Liver (tissue), 9 donors: ENCODE data around the gene METAP2. TPM values are rescaled to one million over a fixed set of nuclear protein-coding genes. Genes with fewer than 3 reads are reported as not detected.
"Not testable (repeated sequence)": the region's sequence is repeated elsewhere in the genome, so short reads cannot be mapped to it uniquely, and the experiment has no call there.

ENCODE experiments used
- DNase-seq: peaks from one replicate; pipeline ENCODE4 v3.0.0-alpha.2; 2017; ENCODE audit warnings: low spot score
- H3K27ac ChIP-seq, 2 donors: one replicate each; pipeline ENCODE4 v1.7.0; 2013; ENCODE audit warnings: inconsistent platforms in 2 of 2, low read length in 2 of 2, control low read depth in 1 of 2, low read depth in 1 of 2, mild to moderate bottlenecking in 1 of 2
- H3K27me3 ChIP-seq, 4 donors: one replicate each; pipeline versions ENCODE4 v1.6.1 to v1.7.0; 2013; ENCODE audit warnings: low read length in 3 of 4, inconsistent platforms in 1 of 4, mild to moderate bottlenecking in 1 of 4, moderate library complexity in 1 of 4; ENCODE audit not compliant: control insufficient read depth in 4 of 4, insufficient read depth in 4 of 4
- H3K36me3 ChIP-seq, 4 donors: one replicate each; pipeline versions ENCODE4 v1.6.1 to v1.7.0; 2013; ENCODE audit warnings: low read length in 3 of 4, mild to moderate bottlenecking in 3 of 4, low read depth in 1 of 4, moderate library complexity in 1 of 4; ENCODE audit not compliant: control insufficient read depth in 4 of 4, insufficient read depth in 3 of 4
- H3K4me1 ChIP-seq, 4 donors: one replicate each; pipeline versions ENCODE4 v1.6.1 to v1.7.0; 2013; ENCODE audit warnings: low read length in 3 of 4, mild to moderate bottlenecking in 3 of 4, moderate library complexity in 1 of 4; ENCODE audit not compliant: control insufficient read depth in 4 of 4, insufficient read depth in 4 of 4
- H3K4me3 ChIP-seq, 3 donors: one replicate each; pipeline versions ENCODE4 v1.6.1 to v1.7.0; 2013; ENCODE audit warnings: low read length in 3 of 3, control low read depth in 1 of 3, low read depth in 1 of 3, mild to moderate bottlenecking in 1 of 3
- H3K9ac ChIP-seq, 2 donors: one replicate each; pipeline ENCODE4 v1.7.0; 2013; ENCODE audit warnings: low read length in 2 of 2, mild to moderate bottlenecking in 2 of 2, moderate library complexity in 2 of 2, control low read depth in 1 of 2, low read depth in 1 of 2
- H3K9me3 ChIP-seq, 4 donors: one replicate each; pipeline versions ENCODE4 v1.6.1 to v1.7.0; 2013; ENCODE audit warnings: low read length in 3 of 4; ENCODE audit not compliant: control insufficient read depth in 4 of 4
- EGR1 ChIP-seq, 2 donors: IDR thresholded peaks; 2 replicates each; pipeline ENCODE4 v1.6.1; 2016 to 2018; ENCODE audit warnings: antibody characterized with exemption in 2 of 2, low read depth in 2 of 2
- FOXA1 ChIP-seq: IDR thresholded peaks from 2 replicates; pipeline ENCODE4 v1.6.1; 2016; ENCODE audit warnings: antibody characterized with exemption
- FOXA2 ChIP-seq: IDR thresholded peaks from 2 replicates; pipeline ENCODE4 v1.6.1; 2016; ENCODE audit warnings: antibody characterized with exemption
- HNF4A ChIP-seq, 2 donors: conservative IDR thresholded peaks; 2 replicates each; pipeline ENCODE4 v1.6.1; 2016; ENCODE audit warnings: antibody characterized with exemption in 2 of 2, mild to moderate bottlenecking in 2 of 2
- HNF4G ChIP-seq: IDR thresholded peaks from 2 replicates; pipeline ENCODE4 v1.6.1; 2016; ENCODE audit warnings: antibody characterized with exemption
- JUND ChIP-seq, 2 donors: IDR thresholded peaks; 2 replicates each; pipeline ENCODE4 v1.6.1; 2016; ENCODE audit warnings: antibody characterized with exemption in 2 of 2
- RAD21 ChIP-seq, 2 donors: IDR thresholded peaks; 2 replicates each; pipeline ENCODE4 v1.6.1; 2016; ENCODE audit warnings: antibody characterized with exemption in 2 of 2, mild to moderate bottlenecking in 2 of 2
- RXRA ChIP-seq, 2 donors: IDR thresholded peaks; 2 replicates each; pipeline ENCODE4 v1.6.1; 2017 to 2018; ENCODE audit warnings: antibody characterized with exemption in 2 of 2, mild to moderate bottlenecking in 1 of 2
- SP1 ChIP-seq: IDR thresholded peaks from 2 replicates; pipeline ENCODE4 v1.6.1; 2018; ENCODE audit warnings: antibody characterized with exemption, mild to moderate bottlenecking
- YY1 ChIP-seq: IDR thresholded peaks from 2 replicates; pipeline ENCODE4 v1.6.1; 2016; ENCODE audit warnings: antibody characterized with exemption, mild to moderate bottlenecking
- whole genome bisulfite sequencing: extraction: QIAGEN DNeasy Blood & Tissue Kit; methylation state at CpG from one replicate; pipeline ENCODE4 v1.1.7; 2013; 5-methylcytosine and 5-hydroxymethylcytosine counted together
- polyA plus RNA-seq, 2 donors: library from polyadenylated mRNA; stranded (reverse) in 1 of 2; unstranded in 1 of 2; fragments of 200-250 nt in 1 of 2; fragments of >200 nt in 1 of 2; fragmentation: Nextera tagmentation in 1 of 2; extraction: Ambion mirVana in 1 of 2; gene quantifications; one replicate each; pipeline versions ENCODE4 v1.2.1 to v1.2.3, GENCODE V29; 2013 to 2015
- total RNA-seq, 2 donors: library from RNA; depleted of rRNA; stranded (reverse); fragments of >200 nt; gene quantifications; one replicate each; pipeline ENCODE4 v1.2.3, GENCODE V29; 2014
- TF ChIP-seq, protein P1 (sequence below): IDR thresholded peaks from 2 replicates; pipeline ENCODE4 v1.6.1; 2016; ENCODE audit warnings: antibody characterized with exemption
- TF ChIP-seq, protein P2 (sequence below): IDR thresholded peaks from 2 replicates; pipeline ENCODE4 v1.6.1; 2016; ENCODE audit warnings: antibody characterized with exemption, mild to moderate bottlenecking
- TF ChIP-seq, protein P3 (sequence below): fragments of 150-350 bp; IDR thresholded peaks from 2 replicates; pipeline ENCODE4 v1.5.1; 2017; ENCODE audit warnings: improper control_type of control experiment, low read depth, low read length; ENCODE audit not compliant: missing input control
- donor health status: healthy.
- donor health status: healthy.
- donor health status: healthy.
- donor health status: healthy.
- donor health status: healthy.

METAP2 gene
- total and polyA plus RNA-seq, 4 donors: 31.2 to 45.7 (median 35.7) TPM

DNA sequence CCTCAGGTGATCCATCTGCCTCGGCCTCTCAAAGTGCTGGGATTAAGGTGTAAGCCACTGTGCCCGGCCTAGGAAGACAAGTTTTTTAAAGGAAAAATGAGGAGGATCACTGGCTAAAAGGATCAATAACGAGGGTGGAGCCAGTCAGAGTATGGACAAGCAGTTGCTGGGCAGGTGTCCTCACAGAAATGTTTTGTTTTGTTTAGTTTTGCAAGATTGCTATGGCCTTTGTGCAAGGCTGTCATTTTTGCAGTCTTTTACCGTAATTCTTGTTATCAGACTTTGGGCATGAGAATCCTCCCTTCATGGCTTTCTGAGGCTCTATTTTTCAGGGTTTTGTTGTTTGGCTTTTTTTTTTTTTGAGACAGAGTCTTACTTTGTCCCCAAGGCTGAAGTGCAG lies 11.9 kb upstream of the METAP2 start:
- WGBS: 29% methylated on average over 4 of the region's 4 CpGs
- Histone ChIP-seq H3K4me1 (peaks cover 12 to 21% (median 20%) of the 10 kb centered on the region in 4 donors), H3K27me3 (no peaks in the 10 kb centered on the region), H3K27ac (peak overlapping the region; percentile 43 to 75), H3K36me3 (no peaks in the 10 kb centered on the region), H3K9me3 (peaks cover 0 to 8% (median 5%) of the 10 kb centered on the region in 4 donors), H3K4me3 (peak overlapping the region in 1 of 3 donors; percentile 22), H3K9ac (no peak overlapping the region)
- DNase-seq: no peak
- TF ChIP-seq, protein P1, sequence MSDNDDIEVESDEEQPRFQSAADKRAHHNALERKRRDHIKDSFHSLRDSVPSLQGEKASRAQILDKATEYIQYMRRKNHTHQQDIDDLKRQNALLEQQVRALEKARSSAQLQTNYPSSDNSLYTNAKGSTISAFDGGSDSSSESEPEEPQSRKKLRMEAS: peak; percentile 38
- TF ChIP-seq HNF4G: peak; percentile 38
- TF ChIP-seq FOXA2: no peak
- TF ChIP-seq RXRA (IDR thresholded peaks at IDR 0.05): peak; percentile 43 to 67
- TF ChIP-seq YY1: peak; percentile 85
- TF ChIP-seq RAD21 (IDR thresholded peaks at IDR 0.05): peak; percentile 8 to 34
- TF ChIP-seq HNF4A (conservative IDR thresholded peaks at IDR 0.05): peak; percentile 71 to 74
- peak; percentile 64 for TF ChIP-seq SP1
- TF ChIP-seq EGR1 (IDR thresholded peaks at IDR 0.05; ENCODE audit: low read depth in 2 of 2): no peak

DNA sequence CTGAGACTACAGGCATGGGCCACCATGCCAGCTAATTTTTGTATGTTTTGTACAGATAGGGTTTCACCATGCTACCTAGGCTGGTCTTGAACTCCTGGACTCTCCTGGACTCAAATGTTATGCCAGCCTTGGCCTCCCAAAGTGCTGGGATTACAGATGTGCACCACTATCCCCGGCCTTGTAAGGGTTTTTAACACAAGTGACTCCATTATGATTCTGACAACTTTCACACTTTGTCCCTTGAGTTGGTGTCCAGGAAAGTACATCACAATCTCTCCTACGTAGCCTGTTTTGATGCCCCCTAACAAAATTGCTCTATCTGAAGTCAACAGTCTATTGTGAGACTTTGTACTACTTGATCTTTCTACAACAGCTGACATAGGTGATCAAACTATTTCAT lies 11.4 kb upstream of the METAP2 start:
- Histone ChIP-seq H3K27ac (peak overlapping the region; percentile 43 to 75), H3K4me3 (no peak overlapping the region), H3K9ac (no peak overlapping the region), H3K9me3 (peaks cover 0 to 8% (median 5%) of the 10 kb centered on the region in 4 donors), H3K36me3 (no peaks in the 10 kb centered on the region), H3K27me3 (no peaks in the 10 kb centered on the region), H3K4me1 (peaks cover 12 to 21% (median 20%) of the 10 kb centered on the region in 4 donors)
- no peak for DNase-seq
- WGBS: 84% methylated on average over 2 of the region's 2 CpGs
- peak in 1 of 2 donors; percentile 9 for TF ChIP-seq HNF4A (conservative IDR thresholded peaks at IDR 0.05)
- no peak for TF ChIP-seq JUND (IDR thresholded peaks at IDR 0.05)
- TF ChIP-seq, protein P2, sequence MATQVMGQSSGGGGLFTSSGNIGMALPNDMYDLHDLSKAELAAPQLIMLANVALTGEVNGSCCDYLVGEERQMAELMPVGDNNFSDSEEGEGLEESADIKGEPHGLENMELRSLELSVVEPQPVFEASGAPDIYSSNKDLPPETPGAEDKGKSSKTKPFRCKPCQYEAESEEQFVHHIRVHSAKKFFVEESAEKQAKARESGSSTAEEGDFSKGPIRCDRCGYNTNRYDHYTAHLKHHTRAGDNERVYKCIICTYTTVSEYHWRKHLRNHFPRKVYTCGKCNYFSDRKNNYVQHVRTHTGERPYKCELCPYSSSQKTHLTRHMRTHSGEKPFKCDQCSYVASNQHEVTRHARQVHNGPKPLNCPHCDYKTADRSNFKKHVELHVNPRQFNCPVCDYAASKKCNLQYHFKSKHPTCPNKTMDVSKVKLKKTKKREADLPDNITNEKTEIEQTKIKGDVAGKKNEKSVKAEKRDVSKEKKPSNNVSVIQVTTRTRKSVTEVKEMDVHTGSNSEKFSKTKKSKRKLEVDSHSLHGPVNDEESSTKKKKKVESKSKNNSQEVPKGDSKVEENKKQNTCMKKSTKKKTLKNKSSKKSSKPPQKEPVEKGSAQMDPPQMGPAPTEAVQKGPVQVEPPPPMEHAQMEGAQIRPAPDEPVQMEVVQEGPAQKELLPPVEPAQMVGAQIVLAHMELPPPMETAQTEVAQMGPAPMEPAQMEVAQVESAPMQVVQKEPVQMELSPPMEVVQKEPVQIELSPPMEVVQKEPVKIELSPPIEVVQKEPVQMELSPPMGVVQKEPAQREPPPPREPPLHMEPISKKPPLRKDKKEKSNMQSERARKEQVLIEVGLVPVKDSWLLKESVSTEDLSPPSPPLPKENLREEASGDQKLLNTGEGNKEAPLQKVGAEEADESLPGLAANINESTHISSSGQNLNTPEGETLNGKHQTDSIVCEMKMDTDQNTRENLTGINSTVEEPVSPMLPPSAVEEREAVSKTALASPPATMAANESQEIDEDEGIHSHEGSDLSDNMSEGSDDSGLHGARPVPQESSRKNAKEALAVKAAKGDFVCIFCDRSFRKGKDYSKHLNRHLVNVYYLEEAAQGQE: no peak

DNA sequence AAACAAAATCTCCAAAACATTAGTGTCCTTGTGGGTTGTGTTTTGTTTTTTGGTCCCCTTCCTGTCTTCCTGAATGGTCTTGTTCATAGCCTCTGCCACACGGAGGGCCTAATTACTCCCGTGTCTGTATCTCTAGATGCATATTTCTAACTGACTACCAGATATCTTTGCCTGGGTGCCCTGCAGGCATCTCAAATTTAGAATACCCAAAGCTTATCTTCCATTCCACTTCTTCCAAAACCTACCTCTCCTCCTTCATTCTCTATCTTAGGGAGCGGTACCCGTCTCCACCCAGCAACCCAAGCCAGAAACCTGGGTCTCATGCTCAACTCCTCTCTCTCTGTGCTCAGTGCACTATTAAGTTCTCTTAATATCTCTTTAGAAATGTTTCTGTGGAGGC lies 10.9 kb upstream of the METAP2 start:
- no peak for TF ChIP-seq YY1
- TF ChIP-seq, protein P3, sequence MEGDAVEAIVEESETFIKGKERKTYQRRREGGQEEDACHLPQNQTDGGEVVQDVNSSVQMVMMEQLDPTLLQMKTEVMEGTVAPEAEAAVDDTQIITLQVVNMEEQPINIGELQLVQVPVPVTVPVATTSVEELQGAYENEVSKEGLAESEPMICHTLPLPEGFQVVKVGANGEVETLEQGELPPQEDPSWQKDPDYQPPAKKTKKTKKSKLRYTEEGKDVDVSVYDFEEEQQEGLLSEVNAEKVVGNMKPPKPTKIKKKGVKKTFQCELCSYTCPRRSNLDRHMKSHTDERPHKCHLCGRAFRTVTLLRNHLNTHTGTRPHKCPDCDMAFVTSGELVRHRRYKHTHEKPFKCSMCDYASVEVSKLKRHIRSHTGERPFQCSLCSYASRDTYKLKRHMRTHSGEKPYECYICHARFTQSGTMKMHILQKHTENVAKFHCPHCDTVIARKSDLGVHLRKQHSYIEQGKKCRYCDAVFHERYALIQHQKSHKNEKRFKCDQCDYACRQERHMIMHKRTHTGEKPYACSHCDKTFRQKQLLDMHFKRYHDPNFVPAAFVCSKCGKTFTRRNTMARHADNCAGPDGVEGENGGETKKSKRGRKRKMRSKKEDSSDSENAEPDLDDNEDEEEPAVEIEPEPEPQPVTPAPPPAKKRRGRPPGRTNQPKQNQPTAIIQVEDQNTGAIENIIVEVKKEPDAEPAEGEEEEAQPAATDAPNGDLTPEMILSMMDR: no peak
- TF ChIP-seq, protein P2: no peak
- no peak for TF ChIP-seq FOXA1
- no peak for TF ChIP-seq HNF4A (conservative IDR thresholded peaks at IDR 0.05)
- no peak for TF ChIP-seq FOXA2
- TF ChIP-seq RXRA (IDR thresholded peaks at IDR 0.05): no peak
- Histone ChIP-seq H3K27me3 (no peaks in the 10 kb centered on the region), H3K36me3 (no peaks in the 10 kb centered on the region), H3K9me3 (peaks cover 0 to 3% (median 3%) of the 10 kb centered on the region in 4 donors), H3K27ac (peak overlapping the region in 1 of 2 donors; percentile 75), H3K4me1 (peaks cover 12 to 21% (median 20%) of the 10 kb centered on the region in 4 donors), H3K4me3 (no peak overlapping the region), H3K9ac (no peak overlapping the region)
- WGBS: 86% methylated on average over 4 of the region's 4 CpGs
- DNase-seq: peak; percentile 56

DNA sequence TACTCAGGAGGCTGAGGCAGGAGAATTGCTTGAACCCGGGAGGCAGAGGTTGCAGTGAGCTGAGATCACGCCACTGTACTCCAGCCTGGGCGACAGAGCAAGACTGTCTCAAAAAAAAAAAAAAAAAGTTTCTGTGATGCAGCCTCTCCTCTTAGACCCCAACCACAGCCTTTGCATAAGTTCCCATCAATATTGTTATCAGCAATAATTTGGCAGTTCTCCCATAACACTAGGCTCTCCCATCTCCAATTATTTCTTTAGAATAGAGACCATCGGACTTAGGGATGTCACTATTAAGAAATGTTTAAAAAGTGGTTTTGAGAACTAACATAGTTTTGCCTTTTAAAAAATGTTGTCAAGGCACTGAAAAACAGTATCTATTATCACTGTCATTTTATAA lies 10.2 kb upstream of the METAP2 start:
- WGBS: 67% methylated on average over 4 of the region's 4 CpGs
- not testable (repeated sequence) for H3K9ac ChIP-seq, H3K27me3 ChIP-seq, H3K36me3 ChIP-seq, H3K27ac ChIP-seq, H3K4me3 ChIP-seq, H3K9me3 ChIP-seq, DNase-seq
- H3K4me1 ChIP-seq: peaks cover 12 to 21% (median 20%) of the 10 kb centered on the region in 4 donors
